ENCODE measurements around the gene GRIN2C.
A peak's percentile ranks its signal among the peaks of the same experiment; 100 is the strongest.

Gene GRIN2C

GRCh38 chr17:74818291-74818938, 41.3 kb downstream of the GRIN2C start:
- no peak for DNase-seq

- no peak for DNase-seq
These were observed 42.6 kb downstream of the GRIN2C start for GRCh38 chr17:74816905-74817620.

- DNase-seq, result no peak
These were observed 43.9 kb downstream of the GRIN2C start for GRCh38 chr17:74815550-74816370.

- DNase-seq, result no peak
These were observed 44.6 kb downstream of the GRIN2C start for GRCh38 chr17:74815067-74815466.

GRCh38 chr17:74814453-74814852, 45.2 kb downstream of the GRIN2C start:
- DNase-seq, result no peak

GRCh38 chr17:74812109-74813009, 47.3 kb downstream of the GRIN2C start:
- DNase-seq, result peak; percentile 37 to 43

GRCh38 chr17:74810699-74811485, 48.8 kb downstream of the GRIN2C start:
- DNase-seq, result no peak

GRCh38 chr17:74808714-74809430, 50.8 kb downstream of the GRIN2C start:
- DNase-seq, result peak in 1 of 2 donors; percentile 40

GRCh38 chr17:74807925-74808324, 51.8 kb downstream of the GRIN2C start:
- peak in 1 of 2 donors; percentile 30 for DNase-seq

- DNase-seq, result no peak
These were observed 52.2 kb downstream of the GRIN2C start for GRCh38 chr17:74807441-74807840.

GRCh38 chr17:74806334-74806733, 53.4 kb downstream of the GRIN2C start:
- no peak for DNase-seq

- no peak for DNase-seq
These were observed 54.1 kb downstream of the GRIN2C start for GRCh38 chr17:74805591-74805991.

- DNase-seq, result no peak
These were observed 55.0 kb downstream of the GRIN2C start for GRCh38 chr17:74804683-74805082.

- no peak for DNase-seq
These were observed 55.7 kb downstream of the GRIN2C start for GRCh38 chr17:74803971-74804370.

- DNase-seq, result no peak
These were observed 56.2 kb downstream of the GRIN2C start for GRCh38 chr17:74803388-74803930.

GRCh38 chr17:74801896-74802295, 57.8 kb downstream of the GRIN2C start:
- no peak for DNase-seq

- DNase-seq, result no peak
These were observed 59.2 kb downstream of the GRIN2C start for GRCh38 chr17:74800531-74800930.

- DNase-seq, result no peak
These were observed 60.6 kb downstream of the GRIN2C start for GRCh38 chr17:74799097-74799496.

- DNase-seq, result no peak
These were observed 61.4 kb downstream of the GRIN2C start for GRCh38 chr17:74798239-74798707.

GRCh38 chr17:74797824-74798223, 61.9 kb downstream of the GRIN2C start:
- no peak for DNase-seq

- DNase-seq, result no peak
These were observed 62.8 kb downstream of the GRIN2C start for GRCh38 chr17:74796866-74797265.

Measured in inflammatory macrophage treated with lipopolysaccharide for 1 hour (primary cell).